CD4-positive, alpha-beta T cell treated with Interleukin-4 for 1 hour (primary cell): ENCODE results near the gene MAPK7.

Experiments
- DNase-seq, 2 donors: peaks; one replicate each; pipeline ENCODE4 v3.0.0-alpha.2; 2020 to 2022

The MAPK7 gene

DNA sequence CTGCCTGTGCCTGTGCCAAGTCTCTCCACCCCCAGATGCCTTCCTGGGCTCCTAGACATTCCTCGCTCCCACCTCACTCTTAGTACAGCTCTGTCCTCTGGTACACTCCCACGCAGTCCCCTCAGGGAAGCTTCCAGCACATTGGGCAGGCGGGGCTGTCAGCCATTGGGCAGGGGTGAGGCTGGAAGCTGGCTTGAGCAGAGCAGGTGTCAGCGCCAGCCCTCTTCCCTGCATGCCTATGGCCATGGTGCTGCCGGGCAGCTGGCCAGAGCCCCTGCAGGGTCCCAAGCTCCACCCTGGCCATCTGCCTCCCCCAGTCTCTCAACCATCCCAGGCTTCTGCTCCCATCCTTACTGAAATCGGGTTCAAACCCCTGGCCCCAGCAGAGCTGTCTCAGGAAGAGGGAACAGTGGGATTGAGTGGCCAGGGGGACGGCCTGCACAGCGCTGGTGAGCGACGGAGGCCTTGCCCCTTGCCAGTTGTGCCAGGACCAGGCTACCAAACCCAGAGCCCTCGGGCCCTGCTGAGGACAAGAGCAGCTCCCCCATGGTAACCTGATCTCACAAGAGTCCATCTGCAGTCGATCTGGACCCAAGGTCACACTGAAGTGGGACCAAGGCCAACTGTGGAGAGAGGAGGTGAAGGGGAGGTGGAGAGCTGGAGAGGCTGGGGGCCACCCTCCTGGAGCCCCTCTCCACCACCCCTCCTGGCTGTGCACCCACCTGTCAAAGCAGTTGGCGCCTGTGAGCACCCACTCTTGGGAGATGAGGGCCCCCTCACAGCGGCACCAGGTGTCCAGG lies 13.4 kb upstream of the MAPK7 start:
- DNase-seq, result no peak

DNA sequence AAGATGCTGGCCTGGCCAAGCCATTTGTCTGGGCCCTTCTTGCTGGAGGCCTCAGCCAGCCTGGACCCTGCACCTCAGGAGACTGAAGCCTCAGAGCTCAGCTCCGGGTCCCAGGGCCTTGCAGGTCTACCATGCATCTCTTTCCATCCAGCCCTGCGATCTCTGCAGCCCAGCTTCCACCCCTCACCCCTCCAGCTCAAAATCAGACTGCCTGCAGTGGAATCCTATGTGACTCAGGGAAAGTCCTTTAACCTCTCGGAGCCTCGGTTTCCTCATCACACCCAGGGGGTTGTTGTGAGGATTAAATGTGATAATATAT lies 12.8 kb upstream of the MAPK7 start:
- no peak for DNase-seq

DNA sequence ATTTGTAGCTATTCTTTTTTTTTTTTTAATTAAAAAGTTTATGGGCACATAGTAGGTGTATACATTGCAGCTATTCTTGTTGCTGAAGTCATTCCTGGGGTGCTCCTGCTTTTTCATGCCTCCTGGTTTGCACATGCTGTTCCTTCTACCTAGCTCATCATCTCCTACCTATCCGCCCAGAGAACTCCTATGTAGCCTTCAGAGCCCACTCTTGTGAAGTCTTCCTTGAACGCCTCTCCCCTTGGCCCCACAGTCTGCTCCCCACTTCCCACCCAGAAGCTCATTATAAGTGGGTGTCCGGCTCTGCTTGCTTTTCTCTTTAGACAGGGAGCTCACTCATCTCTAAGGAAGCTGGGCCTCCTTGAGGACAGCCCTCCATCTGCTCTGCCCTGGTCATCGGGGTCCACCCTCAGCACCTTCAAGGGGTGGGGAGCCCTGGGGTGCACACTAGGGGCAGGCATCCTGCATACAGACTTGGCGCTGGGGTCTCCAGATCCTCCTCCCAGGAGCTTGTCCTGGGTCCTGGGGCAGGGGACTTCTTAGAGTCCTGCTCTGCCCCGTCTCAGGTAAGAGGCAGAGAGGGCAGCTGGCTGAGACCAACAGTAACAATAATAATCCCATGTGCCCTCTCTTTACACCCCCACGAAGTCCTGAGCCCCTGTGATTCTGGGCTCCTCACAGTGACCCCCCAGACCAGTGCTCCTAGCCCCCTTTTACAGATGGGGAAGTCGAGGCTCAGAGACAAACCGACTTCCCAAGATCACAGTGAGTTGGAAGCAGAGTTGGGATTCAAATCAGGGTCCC lies 12.3 kb upstream of the MAPK7 start:
- no peak for DNase-seq

GRCh38 chr17:19366637-19366972 lies 11.7 kb upstream of the MAPK7 start:
- no peak for DNase-seq

DNA sequence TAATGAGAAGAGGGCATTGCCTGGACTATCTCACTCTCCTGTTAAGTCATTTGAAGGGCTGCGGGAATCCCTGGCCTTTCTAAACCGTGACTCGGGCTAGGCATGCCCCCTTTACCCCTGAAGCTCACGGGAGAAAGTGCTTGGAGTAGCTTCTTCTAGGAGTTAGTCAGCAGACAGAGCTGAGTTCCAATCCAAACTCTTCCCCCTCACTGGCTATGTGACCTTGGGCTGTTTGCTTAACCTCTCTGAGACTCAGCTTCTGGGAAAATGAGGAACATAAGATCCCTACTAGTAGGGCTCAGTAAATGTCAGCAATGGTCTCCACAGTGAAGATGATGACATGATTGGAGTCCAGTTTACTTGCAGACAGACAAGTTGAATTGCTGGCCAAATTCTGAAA lies 10.1 kb upstream of the MAPK7 start:
- no peak for DNase-seq

DNA sequence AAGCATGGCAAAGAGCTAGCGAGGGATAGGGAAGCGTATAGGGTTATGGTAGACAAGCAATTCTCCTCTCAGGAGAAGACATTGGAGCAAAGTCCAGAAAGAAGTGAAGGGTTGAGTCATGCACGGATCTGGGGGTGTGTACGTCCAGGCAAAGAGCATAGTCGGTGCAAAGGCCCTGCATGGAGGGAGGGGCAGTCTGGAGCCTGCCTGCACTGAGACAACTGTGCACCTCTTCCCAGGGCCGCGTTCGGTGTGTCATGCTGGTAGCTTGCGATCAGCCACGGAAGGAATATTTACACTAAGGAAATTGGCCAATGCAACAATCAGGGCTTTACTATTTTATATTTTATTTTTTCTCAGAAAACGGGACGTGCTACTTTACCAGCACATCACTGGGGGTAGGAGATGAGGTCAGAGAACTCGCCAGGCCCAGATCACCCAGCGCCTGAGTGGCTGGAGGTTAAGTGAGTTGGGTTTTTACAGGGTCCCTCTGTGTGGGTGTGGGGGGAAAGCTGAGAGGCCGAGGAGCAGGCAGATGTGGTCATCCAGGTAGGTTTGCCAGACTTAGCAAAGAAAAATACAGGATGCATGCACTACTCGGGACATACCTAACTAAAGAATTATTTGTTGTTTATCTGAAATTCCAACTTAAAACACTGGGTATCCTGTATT lies 9.1 kb upstream of the MAPK7 start:
- DNase-seq, result no peak

- peak; percentile 62 to 71 for DNase-seq
Observed at GRCh38 chr17:19369846-19370492, 8.3 kb upstream of the MAPK7 start.

DNA sequence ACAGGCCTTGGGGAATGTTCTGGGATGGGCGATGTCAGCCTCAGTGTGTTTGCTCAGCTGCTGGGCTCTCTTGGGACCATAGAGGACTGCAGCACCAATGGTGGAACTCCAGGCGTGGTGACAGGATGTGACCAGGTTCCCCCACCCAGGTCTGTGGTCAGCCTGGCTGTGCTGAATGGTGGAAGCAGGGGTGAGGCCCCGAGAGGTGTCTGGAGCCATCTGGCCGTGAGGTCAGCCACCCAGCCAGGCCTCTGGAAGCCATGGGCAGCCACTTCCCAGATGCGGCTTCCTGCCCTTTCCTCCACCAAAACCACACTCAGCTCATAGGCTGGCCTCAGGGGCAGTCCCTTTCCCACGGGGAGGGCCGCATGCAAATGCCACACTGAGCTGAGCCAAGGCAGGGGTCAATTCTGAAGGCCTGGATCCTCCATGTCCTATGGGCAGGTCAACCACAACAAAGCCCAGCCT lies 7.8 kb upstream of the MAPK7 start:
- peak; percentile 34 to 63 for DNase-seq

- peak in 1 of 2 donors; percentile 9 for DNase-seq
Observed at GRCh38 chr17:19371259-19372010, 6.9 kb upstream of the MAPK7 start.

DNA sequence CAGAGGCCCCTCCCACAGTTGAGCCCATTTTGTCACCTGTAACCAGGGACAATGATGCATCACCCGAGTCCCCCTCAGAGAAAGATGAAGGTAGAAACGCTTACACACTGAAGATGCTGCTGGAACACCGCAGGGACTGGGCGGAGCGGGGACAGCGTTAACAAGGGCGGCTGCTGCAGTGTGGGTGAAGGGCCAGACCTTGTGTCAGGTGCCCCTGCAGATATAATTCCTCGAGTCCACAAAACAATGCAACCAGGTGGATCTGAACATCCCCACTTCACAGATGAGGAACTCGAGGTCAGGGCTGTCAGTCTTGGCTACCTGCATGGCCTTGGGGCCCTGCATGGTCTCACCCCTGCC lies 6.3 kb upstream of the MAPK7 start:
- no peak for DNase-seq

GRCh38 chr17:19372439-19372838 lies 5.9 kb upstream of the MAPK7 start:
- DNase-seq, result no peak

DNA sequence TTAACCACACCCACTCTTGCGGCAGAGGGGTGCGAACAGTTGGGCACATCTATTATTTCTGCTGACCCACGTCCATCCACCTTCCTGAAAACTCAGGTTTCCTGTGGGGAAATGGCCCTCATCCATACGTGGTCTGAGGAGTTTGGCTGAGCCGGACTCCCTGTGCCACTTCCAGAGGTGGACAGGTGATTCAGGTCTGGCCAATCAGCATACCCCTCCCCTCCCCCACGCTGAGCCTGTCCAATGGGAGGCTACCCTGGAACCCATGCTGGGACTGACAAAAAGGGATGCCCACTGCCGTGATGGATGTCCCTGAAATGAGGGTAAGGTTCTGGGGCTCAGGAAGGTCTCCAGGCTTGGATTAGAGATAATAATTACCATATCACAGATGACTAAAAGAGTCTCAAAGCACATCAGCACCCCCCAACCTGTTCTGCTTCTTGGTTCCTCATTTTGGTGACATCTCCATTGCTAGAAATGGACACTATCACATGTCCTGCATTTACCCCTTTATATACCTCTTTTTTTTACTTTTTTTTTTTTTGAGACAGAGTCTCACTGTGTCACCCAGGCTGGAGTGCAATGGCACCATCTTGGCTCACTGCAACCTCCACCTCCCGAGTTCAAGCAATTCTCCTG lies 5.3 kb upstream of the MAPK7 start:
- no peak for DNase-seq

DNA sequence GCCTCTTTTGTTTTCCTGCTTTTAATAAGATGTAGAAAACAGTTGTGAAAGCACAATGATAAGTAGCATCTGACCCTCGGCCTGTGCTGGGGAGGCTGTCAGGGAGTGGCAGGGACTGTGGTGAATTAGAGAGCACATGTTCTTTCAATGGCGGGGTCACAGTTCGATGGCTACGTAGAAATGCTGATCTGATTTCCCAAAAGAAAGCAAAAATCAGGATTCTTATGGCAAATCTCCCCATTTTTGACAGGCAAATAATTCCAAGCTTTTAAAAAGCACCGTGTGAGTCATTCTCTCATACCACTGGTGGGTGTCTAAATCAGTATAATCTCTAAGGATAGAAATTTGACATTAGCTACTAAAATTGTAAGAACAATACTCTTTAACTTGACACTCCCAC lies 4.2 kb upstream of the MAPK7 start:
- no peak for DNase-seq

- no peak for DNase-seq
Observed at GRCh38 chr17:19375732-19376131, 2.6 kb upstream of the MAPK7 start.

DNA sequence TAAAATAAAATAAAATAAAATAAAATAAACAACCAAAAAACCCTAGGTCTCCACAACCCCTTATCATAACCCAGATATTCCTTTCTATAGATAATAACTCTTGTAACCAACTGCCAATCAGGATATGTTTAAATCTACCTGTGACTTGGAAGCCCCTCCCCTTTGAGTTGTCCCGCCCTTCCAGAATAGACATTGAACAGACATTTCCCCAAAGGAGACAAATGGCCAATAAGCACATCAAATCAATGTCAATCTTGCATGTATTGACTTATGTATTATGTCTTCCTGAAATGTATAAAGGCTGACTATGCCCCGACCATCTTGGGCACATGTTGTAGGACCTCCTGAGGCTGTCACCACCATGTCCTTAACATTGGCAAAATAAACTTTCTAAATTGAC lies 1.5 kb upstream of the MAPK7 start:
- DNase-seq, result peak in 1 of 2 donors; percentile 25

DNA sequence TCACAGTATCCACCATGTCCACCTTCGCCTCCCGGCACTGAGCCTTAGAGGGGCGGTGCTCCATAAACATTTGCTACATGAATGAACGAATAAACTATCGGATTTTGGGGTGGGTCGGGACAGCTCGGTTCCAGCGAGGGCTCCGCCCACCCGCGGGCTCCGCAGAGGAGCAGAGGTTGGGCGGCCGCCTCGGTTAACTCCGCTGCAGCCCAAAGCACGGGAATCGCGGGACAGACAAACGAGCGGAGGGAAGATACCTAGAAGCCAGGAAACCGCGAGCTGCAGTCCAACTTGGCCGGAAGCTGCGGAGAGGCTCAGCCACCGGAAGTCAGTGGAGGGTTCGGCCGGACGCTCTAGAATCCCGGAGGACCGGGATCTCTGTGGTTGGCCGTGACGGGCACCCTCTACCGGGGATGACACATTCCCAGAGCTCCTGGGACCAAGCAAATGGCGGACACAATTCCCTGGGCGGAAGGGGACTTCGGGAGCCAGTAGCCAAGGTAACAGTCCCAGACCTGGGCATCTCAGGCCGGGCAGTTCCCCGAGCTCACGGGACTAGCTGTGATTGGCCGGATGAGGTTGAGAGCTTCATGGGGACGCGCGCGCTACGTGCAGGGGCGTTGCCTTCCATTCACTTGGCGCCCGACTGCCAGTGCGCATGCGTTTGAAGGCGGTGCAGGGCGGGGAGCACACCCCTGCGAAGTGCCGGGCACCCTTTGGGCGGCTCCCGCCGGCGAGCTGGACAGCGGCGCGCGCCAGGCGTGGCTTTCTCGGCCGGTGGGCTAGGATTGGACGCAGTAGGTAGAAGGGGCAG lies 489 bp upstream of the MAPK7 start:
- peak; percentile 97 to 98 for DNase-seq

- no peak for DNase-seq
Observed at GRCh38 chr17:19379361-19380065, 1.2 kb downstream of the MAPK7 start.

DNA sequence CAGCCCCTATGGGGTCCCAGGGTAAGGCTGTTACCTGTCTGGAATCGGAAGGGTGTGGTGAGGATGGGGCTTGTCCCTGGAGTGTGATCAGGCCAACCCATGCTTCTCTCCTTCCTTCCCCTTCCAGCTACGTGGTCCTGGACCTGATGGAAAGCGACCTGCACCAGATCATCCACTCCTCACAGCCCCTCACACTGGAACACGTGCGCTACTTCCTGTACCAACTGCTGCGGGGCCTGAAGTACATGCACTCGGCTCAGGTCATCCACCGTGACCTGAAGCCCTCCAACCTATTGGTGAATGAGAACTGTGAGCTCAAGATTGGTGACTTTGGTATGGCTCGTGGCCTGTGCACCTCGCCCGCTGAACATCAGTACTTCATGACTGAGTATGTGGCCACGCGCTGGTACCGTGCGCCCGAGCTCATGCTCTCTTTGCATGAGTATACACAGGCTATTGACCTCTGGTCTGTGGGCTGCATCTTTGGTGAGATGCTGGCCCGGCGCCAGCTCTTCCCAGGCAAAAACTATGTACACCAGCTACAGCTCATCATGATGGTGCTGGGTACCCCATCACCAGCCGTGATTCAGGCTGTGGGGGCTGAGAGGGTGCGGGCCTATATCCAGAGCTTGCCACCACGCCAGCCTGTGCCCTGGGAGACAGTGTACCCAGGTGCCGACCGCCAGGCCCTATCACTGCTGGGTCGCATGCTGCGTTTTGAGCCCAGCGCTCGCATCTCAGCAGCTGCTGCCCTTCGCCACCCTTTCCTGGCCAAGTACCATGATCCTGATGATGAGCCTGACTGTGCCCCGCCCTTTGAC lies 2.4 kb downstream of the MAPK7 start:
- peak in 1 of 2 donors; percentile 7 for DNase-seq

DNA sequence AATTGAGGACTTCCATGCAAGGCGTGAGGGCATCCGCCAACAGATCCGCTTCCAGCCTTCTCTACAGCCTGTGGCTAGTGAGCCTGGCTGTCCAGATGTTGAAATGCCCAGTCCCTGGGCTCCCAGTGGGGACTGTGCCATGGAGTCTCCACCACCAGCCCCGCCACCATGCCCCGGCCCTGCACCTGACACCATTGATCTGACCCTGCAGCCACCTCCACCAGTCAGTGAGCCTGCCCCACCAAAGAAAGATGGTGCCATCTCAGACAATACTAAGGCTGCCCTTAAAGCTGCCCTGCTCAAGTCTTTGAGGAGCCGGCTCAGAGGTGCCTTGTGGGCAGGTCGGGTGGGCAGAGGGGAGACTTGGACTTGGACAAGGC lies 3.1 kb downstream of the MAPK7 start:
- DNase-seq, result no peak
